ENCODE measurements around the gene ADAMTSL3.

The ADAMTSL3 gene

GRCh38 chr15:83695901-83696425 is 42.0 kb downstream of the ADAMTSL3 start:
- TF ChIP-seq CTCF (IDR thresholded peaks at IDR 0.05; ENCODE audit: low read depth, low read length, poor library complexity, severe bottlenecking): no peak
- TF ChIP-seq EZH2phosphoT487 (IDR thresholded peaks at IDR 0.05; ENCODE audit: borderline replicate concordance, low read length): no peak
- Histone ChIP-seq H3K27ac (ENCODE audit: low read depth, low read length) (no peak overlapping the region), H3K4me2 (ENCODE audit: low read length) (no peak overlapping the region), H3K4me1 (ENCODE audit: control insufficient read depth, low read length) (no peaks in the 10 kb centered on the region), H3K9me3 (ENCODE audit: control insufficient read depth, insufficient read depth, low read length) (no peaks in the 10 kb centered on the region; the same call in 1 of the 2 replicates), H4K20me1 (ENCODE audit: control insufficient read depth, insufficient read depth, low read depth, low read length) (no peaks in the 10 kb centered on the region), H3K27me3 (ENCODE audit: control insufficient read depth, low read length) (no peaks in the 10 kb centered on the region), H3K79me2 (ENCODE audit: control insufficient read depth, low read length) (no peaks in the 10 kb centered on the region), H3K9me2 (replicated peaks; ENCODE audit: control insufficient read depth, low read length) (no peaks in the 10 kb centered on the region), H3K36me3 (ENCODE audit: control insufficient read depth, low read length) (no peaks in the 10 kb centered on the region), H3F3A (ENCODE audit: control insufficient read depth, insufficient read depth) (no peaks in the 10 kb centered on the region), H3K4me3 (ENCODE audit: low read length) (no peak overlapping the region)

GRCh38 chr15:83697716-83698115 is 43.8 kb downstream of the ADAMTSL3 start:
- Histone ChIP-seq H3K27me3 (ENCODE audit: control insufficient read depth, low read length) (no peaks in the 10 kb centered on the region), H3K4me3 (ENCODE audit: low read length) (no peak overlapping the region), H3K9me3 (ENCODE audit: control insufficient read depth, insufficient read depth, low read length) (no peaks in the 10 kb centered on the region; the same call in 1 of the 2 replicates), H3K9me2 (replicated peaks; ENCODE audit: control insufficient read depth, low read length) (no peaks in the 10 kb centered on the region), H3K4me2 (ENCODE audit: low read length) (no peak overlapping the region), H3F3A (ENCODE audit: control insufficient read depth, insufficient read depth) (no peaks in the 10 kb centered on the region), H3K27ac (ENCODE audit: low read depth, low read length) (no peak overlapping the region), H3K79me2 (ENCODE audit: control insufficient read depth, low read length) (no peaks in the 10 kb centered on the region), H3K4me1 (ENCODE audit: control insufficient read depth, low read length) (no peaks in the 10 kb centered on the region), H4K20me1 (ENCODE audit: control insufficient read depth, insufficient read depth, low read depth, low read length) (no peaks in the 10 kb centered on the region), H3K36me3 (ENCODE audit: control insufficient read depth, low read length) (no peaks in the 10 kb centered on the region)
- TF ChIP-seq EZH2phosphoT487 (IDR thresholded peaks at IDR 0.05; ENCODE audit: borderline replicate concordance, low read length) (no peak), CTCF (IDR thresholded peaks at IDR 0.05; ENCODE audit: low read depth, low read length, poor library complexity, severe bottlenecking) (no peak)

DNA sequence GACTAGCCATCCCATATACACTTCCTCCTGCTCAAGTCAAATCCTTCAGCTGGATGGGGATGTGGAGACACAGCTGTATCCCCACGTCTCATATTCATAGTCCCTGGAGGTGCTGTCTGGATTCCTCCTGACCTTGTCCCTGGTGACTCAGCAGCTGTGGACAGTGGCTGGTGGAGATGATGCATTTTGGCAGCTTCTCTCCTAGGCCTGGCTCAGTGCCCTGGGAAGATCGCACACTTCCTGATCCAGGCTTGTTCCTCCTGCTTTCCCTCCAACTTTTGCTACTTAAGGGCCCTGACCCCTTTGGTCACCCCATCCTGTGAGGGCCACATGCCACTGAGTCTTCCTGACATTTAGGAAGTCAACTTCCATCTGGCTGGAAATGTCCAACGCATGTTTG is 44.4 kb downstream of the ADAMTSL3 start:
- H3K4me3 ChIP-seq (ENCODE audit: low read length): no peak overlapping the region
- H4K20me1 ChIP-seq (ENCODE audit: control insufficient read depth, insufficient read depth, low read depth, low read length): no peaks in the 10 kb centered on the region
- H3F3A ChIP-seq (ENCODE audit: control insufficient read depth, insufficient read depth): no peaks in the 10 kb centered on the region
- no peaks in the 10 kb centered on the region for H3K27me3 ChIP-seq (ENCODE audit: control insufficient read depth, low read length)
- no peaks in the 10 kb centered on the region for H3K36me3 ChIP-seq (ENCODE audit: control insufficient read depth, low read length)
- H3K27ac ChIP-seq (ENCODE audit: low read depth, low read length): no peak overlapping the region
- H3K79me2 ChIP-seq (ENCODE audit: control insufficient read depth, low read length): no peaks in the 10 kb centered on the region
- TF ChIP-seq EZH2phosphoT487 (IDR thresholded peaks at IDR 0.05; ENCODE audit: borderline replicate concordance, low read length) (no peak), CTCF (IDR thresholded peaks at IDR 0.05; ENCODE audit: low read depth, low read length, poor library complexity, severe bottlenecking) (no peak)
- H3K9me3 ChIP-seq (ENCODE audit: control insufficient read depth, insufficient read depth, low read length): no peaks in the 10 kb centered on the region; the same call in 1 of the 2 replicates
- no peak overlapping the region for H3K4me2 ChIP-seq (ENCODE audit: low read length)
- H3K4me1 ChIP-seq (ENCODE audit: control insufficient read depth, low read length): no peaks in the 10 kb centered on the region
- H3K9me2 ChIP-seq (replicated peaks; ENCODE audit: control insufficient read depth, low read length): no peaks in the 10 kb centered on the region
